NCI-H510A treated with DMSO at 0.1 percent for 48 hours (cell line): ENCODE results near the gene OR4N2.
"Not testable (repeated sequence)": the region's sequence is repeated elsewhere in the genome, so short reads cannot be mapped to it uniquely, and the experiment has no call there.

Experiments
- DNase-seq: peaks from one replicate; lab custom pipeline; 2025; lab: John Stamatoyannopoulos, UW

OR4N2 gene

GRCh38 chr14:19834203-19834848, 30.8 kb downstream of the OR4N2 start:
- DNase-seq: not testable (repeated sequence)

- DNase-seq: no peak
Measured at GRCh38 chr14:19838433-19838832, 34.9 kb downstream of the OR4N2 start.

GRCh38 chr14:19851365-19851764, 47.8 kb downstream of the OR4N2 start:
- DNase-seq: no peak

- not testable (repeated sequence) for DNase-seq
Measured at GRCh38 chr14:19866061-19866669, 62.6 kb downstream of the OR4N2 start.

DNA sequence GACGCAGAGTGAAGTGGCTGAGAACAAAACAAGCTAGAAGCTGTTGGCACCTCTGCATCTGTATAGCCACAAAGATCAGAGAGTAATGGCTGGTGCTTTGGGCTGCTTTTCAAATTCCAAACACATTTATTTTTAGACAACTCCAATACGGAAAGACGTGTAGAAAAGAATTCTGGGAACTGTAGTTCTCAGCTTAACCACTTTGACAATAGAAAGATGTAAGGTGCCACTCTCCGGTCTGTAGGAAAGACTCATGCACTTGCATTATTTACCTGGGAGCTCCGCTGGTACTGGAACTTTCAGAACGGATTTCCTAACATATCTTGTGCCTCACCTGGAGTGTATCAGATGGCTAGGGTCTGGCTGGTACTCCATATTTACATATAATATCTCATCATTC, 69.6 kb downstream of the OR4N2 start:
- no peak for DNase-seq

GRCh38 chr14:19874842-19875241, 71.3 kb downstream of the OR4N2 start, which contains the start of gene OR4K2:
OR4K2 (plus strand) TSS chr14:19875142; CDS start chr14:19876268, 1,126 bp downstream.
- DNase-seq: no peak

- DNase-seq: no peak
Measured at GRCh38 chr14:19878029-19878642, 74.6 kb downstream of the OR4N2 start.
